HG02870 (cell line): ENCODE data around the gene WDR72.
"Not testable (repeated sequence)": the region's sequence is repeated elsewhere in the genome, so short reads cannot be mapped to it uniquely, and the experiment has no call there.

ENCODE experiments used
- ATAC-seq: cut with Tn5 transposase; IDR thresholded peaks from one replicate; pipeline ENCODE4 v1.9.1; 2021; ENCODE audit warnings: mild to moderate bottlenecking, moderate library complexity; ENCODE audit not compliant: unreplicated experiment

WDR72 gene

GRCh38 chr15:53710906-53711305, 48.6 kb downstream of the WDR72 start:
- no peak for ATAC-seq

GRCh38 chr15:53709821-53710220, 49.6 kb downstream of the WDR72 start:
- ATAC-seq, result no peak

GRCh38 chr15:53695365-53695764, 64.1 kb downstream of the WDR72 start:
- no peak for ATAC-seq

GRCh38 chr15:53694476-53694874, 65.0 kb downstream of the WDR72 start:
- ATAC-seq, result no peak

GRCh38 chr15:53693729-53694475, 65.6 kb downstream of the WDR72 start:
- no peak for ATAC-seq

- not testable (repeated sequence) for ATAC-seq
Observed at GRCh38 chr15:53684162-53684561, 75.3 kb downstream of the WDR72 start.

GRCh38 chr15:53681056-53681455, 78.4 kb downstream of the WDR72 start:
- ATAC-seq, result no peak

GRCh38 chr15:53675832-53676231, 83.6 kb downstream of the WDR72 start:
- ATAC-seq, result no peak

- no peak for ATAC-seq
Observed at GRCh38 chr15:53671545-53671944, 87.9 kb downstream of the WDR72 start.

GRCh38 chr15:53670701-53671100, 88.8 kb downstream of the WDR72 start:
- ATAC-seq, result no peak

GRCh38 chr15:53665930-53666329, 93.5 kb downstream of the WDR72 start:
- no peak for ATAC-seq

GRCh38 chr15:53658827-53659555, 100.5 kb downstream of the WDR72 start:
- ATAC-seq, result no peak

- ATAC-seq, result no peak
Observed at GRCh38 chr15:53658255-53658654, 101.2 kb downstream of the WDR72 start.

- ATAC-seq, result no peak
Observed at GRCh38 chr15:53648934-53649333, 110.5 kb downstream of the WDR72 start.

- no peak for ATAC-seq
Observed at GRCh38 chr15:53644660-53645059, 114.8 kb downstream of the WDR72 start.

- ATAC-seq, result no peak
Observed at GRCh38 chr15:53634517-53635106, 124.9 kb downstream of the WDR72 start.

GRCh38 chr15:53627279-53627678, 132.2 kb downstream of the WDR72 start:
- no peak for ATAC-seq

GRCh38 chr15:53625962-53626845, 133.3 kb downstream of the WDR72 start:
- ATAC-seq, result no peak

- ATAC-seq, result no peak
Observed at GRCh38 chr15:53625260-53625659, 134.2 kb downstream of the WDR72 start.

GRCh38 chr15:53618461-53618860, 141.0 kb downstream of the WDR72 start:
- ATAC-seq, result no peak
